H1 (cell line): ENCODE data around the gene SOHLH2.

Experiments
- BRCA1 ChIP-seq: IDR thresholded peaks from 2 replicates; pipeline ENCODE4 v1.6.1; 2012; ENCODE audit warnings: low read depth, low read length, improper control_type of control experiment
- KDM5A ChIP-seq: fragments of 200-600 bp; IDR thresholded peaks from 2 replicates; pipeline ENCODE4 v1.7.1; 2012; ENCODE audit warnings: mild to moderate bottlenecking, low read length, inconsistent platforms, mixed read lengths
- TF ChIP-seq, protein P1 (sequence below), 3 experiments: IDR thresholded peaks; 1 replicate in 2 of 3; 2 replicates in 1 of 3; pipeline versions ENCODE4 v1.5.1 to v1.6.1; 2011; ENCODE audit warnings: low read length in 3 of 3, mild to moderate bottlenecking in 3 of 3, inconsistent platforms in 2 of 3, low read depth in 1 of 3, moderate library complexity in 1 of 3; ENCODE audit not compliant: insufficient read depth in 1 of 3; ENCODE audit errors: control extremely low read depth in 1 of 3

DNA sequence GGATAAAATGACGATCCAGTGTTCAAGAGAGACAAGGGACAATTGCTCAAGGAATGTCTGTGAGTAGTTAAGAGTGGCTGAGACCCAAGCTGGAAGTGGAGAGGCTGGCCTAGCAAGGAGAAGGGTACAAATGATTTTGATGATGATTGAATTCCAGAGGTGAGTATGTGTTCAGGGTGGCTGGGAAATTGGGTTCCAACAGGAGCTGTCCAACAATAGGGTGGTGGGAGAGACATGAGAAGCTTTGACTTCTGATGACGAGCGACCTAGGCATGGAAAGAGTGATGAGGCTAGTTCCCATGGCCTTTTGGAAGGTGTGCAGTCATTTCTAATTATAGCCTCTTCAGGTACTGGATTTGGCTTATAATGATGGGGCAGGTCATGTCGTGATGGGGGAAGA is 54.1 kb downstream of the SOHLH2 start:
- TF ChIP-seq, protein P1, sequence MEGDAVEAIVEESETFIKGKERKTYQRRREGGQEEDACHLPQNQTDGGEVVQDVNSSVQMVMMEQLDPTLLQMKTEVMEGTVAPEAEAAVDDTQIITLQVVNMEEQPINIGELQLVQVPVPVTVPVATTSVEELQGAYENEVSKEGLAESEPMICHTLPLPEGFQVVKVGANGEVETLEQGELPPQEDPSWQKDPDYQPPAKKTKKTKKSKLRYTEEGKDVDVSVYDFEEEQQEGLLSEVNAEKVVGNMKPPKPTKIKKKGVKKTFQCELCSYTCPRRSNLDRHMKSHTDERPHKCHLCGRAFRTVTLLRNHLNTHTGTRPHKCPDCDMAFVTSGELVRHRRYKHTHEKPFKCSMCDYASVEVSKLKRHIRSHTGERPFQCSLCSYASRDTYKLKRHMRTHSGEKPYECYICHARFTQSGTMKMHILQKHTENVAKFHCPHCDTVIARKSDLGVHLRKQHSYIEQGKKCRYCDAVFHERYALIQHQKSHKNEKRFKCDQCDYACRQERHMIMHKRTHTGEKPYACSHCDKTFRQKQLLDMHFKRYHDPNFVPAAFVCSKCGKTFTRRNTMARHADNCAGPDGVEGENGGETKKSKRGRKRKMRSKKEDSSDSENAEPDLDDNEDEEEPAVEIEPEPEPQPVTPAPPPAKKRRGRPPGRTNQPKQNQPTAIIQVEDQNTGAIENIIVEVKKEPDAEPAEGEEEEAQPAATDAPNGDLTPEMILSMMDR (IDR thresholded peaks at IDR 0.05; ENCODE audit: control extremely low read depth in 1 of 3, insufficient read depth in 1 of 3, low read depth in 1 of 3, low read length in 3 of 3), result no peak
- no peak for TF ChIP-seq KDM5A
- TF ChIP-seq BRCA1, result no peak
